ENCODE results near the gene GDPD5.

GDPD5 gene

GRCh38 chr11:75449776-75450175 is 76.0 kb downstream of the GDPD5 start:
- no peak for TF ChIP-seq CTCF (conservative IDR thresholded peaks at IDR 0.05; ENCODE audit: low read depth, low read length)
- Histone ChIP-seq H2AFZ (ENCODE audit: low read depth) (no peak overlapping the region), H3K4me1 (ENCODE audit: low read depth, poor library complexity, severe bottlenecking) (no peaks in the 10 kb centered on the region), H3K9ac (no peak overlapping the region), H3K27me3 (ENCODE audit: insufficient read depth, low read depth) (no peaks in the 10 kb centered on the region), H3K79me2 (ENCODE audit: insufficient read depth, low read depth) (no peaks in the 10 kb centered on the region), H4K20me1 (ENCODE audit: insufficient read depth) (no peaks in the 10 kb centered on the region), H3K36me3 (ENCODE audit: insufficient read depth) (no peaks in the 10 kb centered on the region), H3K27ac (no peak overlapping the region), H3K4me3 (IDR thresholded peaks at IDR 0.05; ENCODE audit: insufficient read depth, low read depth, low read length) (no peak overlapping the region), H3K4me2 (no peak overlapping the region)

DNA sequence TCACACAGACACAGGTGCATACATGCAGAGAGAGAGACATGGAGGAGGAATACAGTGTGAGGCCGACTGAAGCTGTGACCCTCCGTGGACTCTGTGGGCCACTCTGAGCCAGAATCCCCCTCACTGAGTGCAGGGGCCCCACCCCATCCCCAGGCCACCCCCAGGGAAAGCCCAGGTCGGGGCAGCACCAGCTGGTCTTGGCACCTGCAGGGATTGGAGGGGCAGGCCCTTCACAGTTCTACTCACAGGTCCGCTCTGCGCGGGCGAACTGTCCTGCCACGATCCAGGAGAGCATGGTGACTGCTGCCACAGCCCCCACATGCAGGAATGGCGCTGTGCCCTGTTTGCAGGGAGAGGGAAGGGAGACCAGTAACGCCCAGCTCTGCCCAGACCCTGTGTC is 76.5 kb downstream of the GDPD5 start:
- H3K9ac ChIP-seq: no peak overlapping the region
- H3K4me2 ChIP-seq: no peak overlapping the region
- TF ChIP-seq CTCF (conservative IDR thresholded peaks at IDR 0.05; ENCODE audit: low read depth, low read length): no peak

DNA sequence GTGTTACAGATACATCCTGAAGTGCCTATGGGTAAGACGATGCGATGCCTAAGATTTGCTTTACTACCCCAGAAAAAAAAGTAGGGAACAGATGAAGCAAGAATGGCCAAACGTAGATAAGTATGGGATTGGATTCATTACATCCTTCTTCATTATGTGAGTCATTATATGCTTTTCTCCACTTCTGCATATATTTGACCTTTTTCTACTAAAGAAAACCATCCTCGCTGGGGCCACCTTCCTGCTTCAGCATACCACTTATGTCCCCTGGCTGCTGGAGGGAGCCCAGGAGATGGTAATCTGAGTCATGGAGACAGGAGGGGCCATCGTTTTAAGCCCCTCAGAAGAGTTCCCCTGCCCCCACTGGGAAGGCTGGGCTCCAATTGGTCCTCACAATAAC is 78.3 kb downstream of the GDPD5 start:
- no peak overlapping the region for H3K27ac ChIP-seq
- no peaks in the 10 kb centered on the region for H3K79me2 ChIP-seq (ENCODE audit: insufficient read depth, low read depth)
- no peaks in the 10 kb centered on the region for H3K36me3 ChIP-seq (ENCODE audit: insufficient read depth)
- H3K4me1 ChIP-seq (ENCODE audit: low read depth, poor library complexity, severe bottlenecking): no peaks in the 10 kb centered on the region
- no peaks in the 10 kb centered on the region for H3K27me3 ChIP-seq (ENCODE audit: insufficient read depth, low read depth)
- no peak overlapping the region for H3K4me2 ChIP-seq
- H3K4me3 ChIP-seq (IDR thresholded peaks at IDR 0.05; ENCODE audit: insufficient read depth, low read depth, low read length): no peak overlapping the region
- no peak for TF ChIP-seq CTCF (conservative IDR thresholded peaks at IDR 0.05; ENCODE audit: low read depth, low read length)
- H3K9ac ChIP-seq: no peak overlapping the region
- no peak overlapping the region for H2AFZ ChIP-seq (ENCODE audit: low read depth)
- H4K20me1 ChIP-seq (ENCODE audit: insufficient read depth): no peaks in the 10 kb centered on the region

More for the DNA sequence above, 76.5 kb downstream of the GDPD5 start:
- Histone ChIP-seq H2AFZ (ENCODE audit: low read depth) (no peak overlapping the region), H3K27me3 (ENCODE audit: insufficient read depth, low read depth) (no peaks in the 10 kb centered on the region), H3K4me1 (ENCODE audit: low read depth, poor library complexity, severe bottlenecking) (no peaks in the 10 kb centered on the region), H3K4me3 (IDR thresholded peaks at IDR 0.05; ENCODE audit: insufficient read depth, low read depth, low read length) (no peak overlapping the region), H3K36me3 (ENCODE audit: insufficient read depth) (no peaks in the 10 kb centered on the region), H3K79me2 (ENCODE audit: insufficient read depth, low read depth) (no peaks in the 10 kb centered on the region), H4K20me1 (ENCODE audit: insufficient read depth) (no peaks in the 10 kb centered on the region), H3K27ac (no peak overlapping the region)

DNA sequence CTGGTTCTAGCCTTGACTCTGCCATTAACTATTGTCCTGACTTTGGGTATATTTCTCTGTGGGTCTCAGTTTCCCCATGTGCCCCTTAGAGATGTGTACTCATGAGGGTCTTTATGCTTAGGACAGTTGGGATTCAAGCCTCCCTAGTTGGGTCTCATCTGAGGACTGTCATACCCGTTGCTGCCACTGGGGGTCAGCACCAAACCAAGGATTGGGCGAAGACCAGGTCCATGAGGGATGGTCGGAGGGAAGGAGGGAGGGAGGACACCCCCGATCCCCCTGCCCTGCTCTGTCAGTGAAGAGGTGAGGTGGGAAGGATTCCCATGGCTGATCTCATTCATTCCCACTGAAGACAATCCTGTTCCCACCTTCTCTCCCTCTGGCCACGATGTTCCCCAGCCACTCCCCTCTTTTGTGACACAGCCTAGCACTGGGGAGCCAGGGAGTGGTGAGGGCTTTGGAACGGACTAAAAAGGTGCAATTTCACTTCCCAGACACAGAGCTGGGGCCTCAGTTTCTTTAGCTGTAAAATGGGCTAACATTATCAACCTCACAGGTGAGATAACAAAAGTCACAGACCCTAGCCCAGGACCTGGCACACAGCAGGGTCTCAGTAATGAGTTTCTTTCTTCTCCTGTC is 80.3 kb downstream of the GDPD5 start:
- Histone ChIP-seq H3K36me3 (ENCODE audit: insufficient read depth) (no peaks in the 10 kb centered on the region), H3K27me3 (ENCODE audit: insufficient read depth, low read depth) (no peaks in the 10 kb centered on the region; the same call in 1 of the 2 replicates), H3K27ac (no peak overlapping the region), H4K20me1 (ENCODE audit: insufficient read depth) (no peaks in the 10 kb centered on the region), H3K79me2 (ENCODE audit: insufficient read depth, low read depth) (no peaks in the 10 kb centered on the region), H2AFZ (ENCODE audit: low read depth) (no peak overlapping the region), H3K4me2 (no peak overlapping the region), H3K9ac (no peak overlapping the region), H3K4me1 (ENCODE audit: low read depth, poor library complexity, severe bottlenecking) (no peaks in the 10 kb centered on the region), H3K4me3 (IDR thresholded peaks at IDR 0.05; ENCODE audit: insufficient read depth, low read depth, low read length) (no peak overlapping the region)
- peak; percentile 97 for TF ChIP-seq CTCF (conservative IDR thresholded peaks at IDR 0.05; ENCODE audit: low read depth, low read length)

All from KMS-11 (cell line).